Measurements from ENCODE around the gene CBX4.

DNA sequence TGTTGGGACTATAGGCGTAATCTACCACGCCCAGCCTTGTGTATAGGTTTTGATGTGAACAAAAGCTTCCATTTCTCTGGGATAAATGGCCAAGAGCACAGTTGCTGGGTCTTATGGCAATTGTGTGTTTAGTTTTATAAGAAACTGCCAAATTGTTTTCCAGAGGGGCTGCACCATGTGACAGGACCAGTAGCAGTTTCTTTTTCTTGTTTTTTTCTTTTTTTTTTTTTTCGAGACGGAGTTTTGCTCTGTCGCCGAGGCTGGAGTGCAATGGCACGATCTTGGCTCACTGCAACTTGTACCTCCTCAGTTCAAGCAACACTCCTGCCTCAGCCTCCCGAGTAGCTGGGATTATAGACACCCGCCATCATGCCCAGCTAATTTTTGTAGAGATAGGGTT lies 34.3 kb upstream of the CBX4 start:
- TF ChIP-seq YY1 (IDR thresholded peaks at IDR 0.05; ENCODE audit: insufficient read depth, insufficient read length) (no peak), ZNF274 (IDR thresholded peaks at IDR 0.05; ENCODE audit: low read depth, low read length) (no peak), SUZ12 (IDR thresholded peaks at IDR 0.05; ENCODE audit: extremely low read depth, insufficient read depth, insufficient read length) (no peak)
